Ovary (tissue), 9 donors: ENCODE measurements around the gene NEK2. TPM values are rescaled to one million over a fixed set of nuclear protein-coding genes. Genes with fewer than 3 reads are reported as not detected.

Experiments used
- DNase-seq, 5 donors: peaks; one replicate each; pipeline ENCODE4 v3.0.0-alpha.2; 2019 to 2020
- H3K27ac ChIP-seq, 2 donors: fragments of 200-600 bp; one replicate each; pipeline versions ENCODE4 v1.5.1 to v1.8.0; 2019 to 2022
- H3K27me3 ChIP-seq: fragments of 200-600 bp; one replicate; pipeline ENCODE4 v1.8.0; 2022
- H3K36me3 ChIP-seq: fragments of 200-600 bp; sonication (generic); one replicate; pipeline ENCODE4 v1.5.1; 2019
- H3K4me1 ChIP-seq: one replicate; pipeline ENCODE4 v1.8.1; 2013; ENCODE audit warnings: mild to moderate bottlenecking, moderate library complexity; ENCODE audit not compliant: insufficient read depth
- H3K4me3 ChIP-seq: fragments of 200-600 bp; sonication (generic); one replicate; pipeline ENCODE4 v1.5.1; 2017
- H3K9me3 ChIP-seq, 2 donors: fragments of 200-600 bp in 1 of 2; sonication (generic) in 1 of 2; one replicate each; pipeline versions ENCODE4 v1.5.1 to v1.8.1; 2013 to 2019; ENCODE audit warnings: mild to moderate bottlenecking in 1 of 2, moderate library complexity in 1 of 2
- CTCF ChIP-seq, 3 donors: fragments of 450-650 bp in 2 of 3; fragments of 200-600 bp in 1 of 3; IDR thresholded peaks; one replicate each; pipeline versions ENCODE4 v1.5.1 to v1.8.0; 2016 to 2022; ENCODE audit warnings: antibody characterized with exemption in 3 of 3, mild to moderate bottlenecking in 1 of 3
- EP300 ChIP-seq: sonication (generic); formaldehyde crosslinking; IDR thresholded peaks from one replicate; pipeline ENCODE4 v1.6.1; 2017; ENCODE audit warnings: antibody characterized with exemption
- POLR2A ChIP-seq: fragments of 450-650 bp; IDR thresholded peaks from one replicate; pipeline ENCODE4 v1.6.1; 2017; ENCODE audit warnings: antibody characterized with exemption, mild to moderate bottlenecking, moderate library complexity
- WGBS, 3 donors: extraction: QIAGEN DNeasy Blood & Tissue Kit in 1 of 3; methylation state at CpG; one replicate each; pipeline versions ENCODE4 v1.1.5 to v1.1.7; 2013 to 2017; 5-methylcytosine and 5-hydroxymethylcytosine counted together
- intact Hi-C, 4 donors: fragments of 100-400 bp; cut with DNase I; formaldehyde crosslinking; loops; one replicate each; pipeline versions ENCODE4 v1.11.0 to v1.15.1; 2022 to 2023
- polyA plus RNA-seq, 2 donors: library from polyadenylated mRNA; stranded (reverse); fragments of 200-250 nt in 1 of 2; fragments of 350-450 nt in 1 of 2; fragmentation: Illumina TruSeq in 1 of 2; extraction: RNeasy Lipid Tissue Mini Kit (QIAGEN cat#74804) in 1 of 2; gene quantifications; one replicate each; pipeline ENCODE4 v1.2.3, GENCODE V29; 2013 to 2014
- total RNA-seq, 7 donors: library from RNA; depleted of rRNA in 2 of 7; stranded (reverse); fragments of >200 nt in 2 of 7; fragmentation: NEBNext Ultra II Directional in 3 of 7; extraction: Animal tissue kit (Norgen Biotek cat#: 25700) in 3 of 7; gene quantifications; one replicate each; pipeline versions ENCODE4 v1.1.0 to v1.2.4, GENCODE V29; 2016 to 2023
- donor health status: DM: no; HTN: no; CAD: no; lungs with moderate emphysema.
- donor health status: DM: no; HTN: no; CAD: no.
- donor health status: Bipolar disorder and iron deficiency.
- donor health status: DM: yes; HTN: yes; CAD: no.
- donor health status: DM: no; HTN: no; CAD: no.
- donor health status: DM: yes; HTN: yes; CAD: no.

NEK2 gene
- total and polyA plus RNA-seq, 9 donors = 0.20 to 1.8 (median 0.37) TPM; not detected in 4

- Histone ChIP-seq H3K36me3 (no peaks in the 10 kb centered on the region), H3K27ac (no peak overlapping the region), H3K9me3 (no peaks in the 10 kb centered on the region), H3K27me3 (no peaks in the 10 kb centered on the region), H3K4me1 (peaks cover 8% of the 10 kb centered on the region), H3K4me3 (no peak overlapping the region)
- WGBS, 3 donors = 72% methylated on average over 1 of the region's 1 CpG
- TF ChIP-seq CTCF (IDR thresholded peaks at IDR 0.05) (no peak), POLR2A (no peak), EP300 (no peak)
- intact Hi-C loops = no loop called here
- DNase-seq = no peak
These were observed 35.2 kb downstream of the NEK2 start for GRCh38 chr1:211640301-211640630.

GRCh38 chr1:211639475-211640300 lies 35.7 kb downstream of the NEK2 start:
- no peak overlapping the region for H3K27ac ChIP-seq
- intact Hi-C loops = no loop called here
- H3K9me3 ChIP-seq = no peaks in the 10 kb centered on the region
- peaks cover 8% of the 10 kb centered on the region for H3K4me1 ChIP-seq
- H3K27me3 ChIP-seq = no peaks in the 10 kb centered on the region
- TF ChIP-seq POLR2A = no peak
- no peak for TF ChIP-seq EP300
- TF ChIP-seq CTCF (IDR thresholded peaks at IDR 0.05) = no peak
- H3K4me3 ChIP-seq = no peak overlapping the region
- no peak for DNase-seq
- no peaks in the 10 kb centered on the region for H3K36me3 ChIP-seq
- WGBS, 3 donors = 44 to 56% (median 45%) methylated on average over 13 of the region's 13 CpGs

- no peak for DNase-seq
- Histone ChIP-seq H3K4me1 (peaks cover 5% of the 10 kb centered on the region), H3K36me3 (no peaks in the 10 kb centered on the region), H3K4me3 (no peak overlapping the region), H3K27me3 (no peaks in the 10 kb centered on the region), H3K27ac (no peak overlapping the region), H3K9me3 (no peaks in the 10 kb centered on the region)
- no peak for TF ChIP-seq POLR2A
- no peak for TF ChIP-seq EP300
- TF ChIP-seq CTCF (IDR thresholded peaks at IDR 0.05) = no peak
- intact Hi-C loops = no loop called here
- 89 to 92% (median 91%) methylated on average over 5 of the region's 5 CpGs for WGBS, 3 donors
These were observed 36.7 kb downstream of the NEK2 start for GRCh38 chr1:211638689-211639101.

- WGBS, 3 donors = 72 to 85% (median 74%) methylated on average over 5 of the region's 5 CpGs
- DNase-seq = no peak
- H3K9me3 ChIP-seq = no peaks in the 10 kb centered on the region
- no peaks in the 10 kb centered on the region for H3K36me3 ChIP-seq
- peaks cover under 1% of the 10 kb centered on the region for H3K4me1 ChIP-seq
- no peaks in the 10 kb centered on the region for H3K27me3 ChIP-seq
- TF ChIP-seq POLR2A (no peak), EP300 (no peak), CTCF (IDR thresholded peaks at IDR 0.05) (no peak)
- intact Hi-C loops = no loop called here
- H3K27ac ChIP-seq = no peak overlapping the region
- H3K4me3 ChIP-seq = no peak overlapping the region
These were observed 37.2 kb downstream of the NEK2 start for GRCh38 chr1:211638246-211638645.
